HCT116 (cell line): ENCODE data around the gene STK36. TPM values are rescaled to one million over a fixed set of nuclear protein-coding genes. Genes with fewer than 3 reads are reported as not detected.

Experiments
- ATAC-seq: fragments of 200-7000 bp; cut with Tn5 transposase; 2 replicates; pipeline ENCODE4 v1.9.1; 2020; ENCODE audit warnings: mild to moderate bottlenecking, moderate library complexity
- BruUV-seq: library from RNA; stranded (reverse); fragments of 400-500 nt; replicated peaks from 2 replicates; lab custom pipeline; 2021; lab: Mats Ljungman, UMichigan
- CTCF ChIA-PET: fragments of 300-600 bp; sonication (Branson Sonifier 250); formaldehyde crosslinking; loops from one replicate; lab custom pipeline; 2021; ENCODE audit warnings: antibody characterized with exemption; lab: Charles Lee
- POLR2A ChIA-PET: fragments of 300-600, 350-600 bp; sonication (Branson Sonifier 250); formaldehyde crosslinking; loops from one replicate; lab custom pipeline; 2021; ENCODE audit warnings: antibody characterized with exemption; lab: Charles Lee
- RAD21 ChIA-PET, 2 experiments: fragments of 300-600 bp; sonication (Branson Sonifier 250); formaldehyde crosslinking; loops; one replicate each; lab custom pipeline; 2023; ENCODE audit warnings: low total read pairs in 2 of 2; ENCODE audit not compliant: uncharacterized antibody in 2 of 2, unreplicated experiment in 2 of 2, low non-redundant PET in 1 of 2; lab: Charles Lee
- DNase-seq: peaks from one replicate; pipeline ENCODE4 v3.0.0-alpha.2; 2010; ENCODE audit warnings: low read depth, low spot score
- H2AFZ ChIP-seq: fragments of 200-600 bp; shearing (Covaris generic), sonication (generic); 2 replicates; pipeline ENCODE4 v1.6.1; 2017; ENCODE audit warnings: low read depth, mixed run types, mixed read lengths, antibody characterized with exemption, low read length; ENCODE audit not compliant: poor library complexity, severe bottlenecking
- H3K27ac ChIP-seq: 2 replicates; pipeline ENCODE4 v1.5.1; 2012; ENCODE audit warnings: low read depth, low read length
- H3K27me3 ChIP-seq: fragments of 200-600 bp; sonication (generic); 2 replicates; pipeline ENCODE4 v1.6.1; 2016; ENCODE audit warnings: mixed run types, low read length, mixed read lengths; ENCODE audit not compliant: insufficient read depth
- H3K36me3 ChIP-seq, 2 experiments: fragments of 200-500 bp in 1 of 2; fragments of 200-600 bp in 1 of 2; sonication (Bioruptor generic) in 1 of 2; sonication (generic) in 1 of 2; 2 replicates each; pipeline versions ENCODE4 v1.5.1 to v1.6.1; 2014 to 2016; ENCODE audit warnings: low read length in 2 of 2, inconsistent platforms in 1 of 2, mixed read lengths in 1 of 2, mixed run types in 1 of 2; ENCODE audit not compliant: insufficient read depth in 2 of 2, control insufficient read depth in 1 of 2
- H3K4me1 ChIP-seq, 2 experiments: fragments of 200-600 bp in 1 of 2; sonication (generic) in 1 of 2; 2 replicates each; pipeline versions ENCODE4 v1.5.1 to v1.6.1; 2012 to 2017; ENCODE audit warnings: low read length in 2 of 2, inconsistent platforms in 1 of 2, mild to moderate bottlenecking in 1 of 2, mixed read lengths in 1 of 2, mixed run types in 1 of 2, moderate library complexity in 1 of 2; ENCODE audit not compliant: insufficient read depth in 2 of 2, control insufficient read depth in 1 of 2
- H3K4me2 ChIP-seq: fragments of 200-600 bp; sonication (generic); 2 replicates; pipeline ENCODE4 v1.6.1; 2017; ENCODE audit warnings: mixed run types, low read length, mixed read lengths
- H3K4me3 ChIP-seq, 2 experiments: fragments of 200-600 bp in 1 of 2; sonication (generic) in 1 of 2; replicated peaks in 1 of 2; 2 replicates each; pipeline ENCODE4 v1.5.1; 2011 to 2016; ENCODE audit warnings: low read length in 2 of 2, control low read depth in 1 of 2, low read depth in 1 of 2, mild to moderate bottlenecking in 1 of 2, mixed read lengths in 1 of 2, mixed run types in 1 of 2
- H3K79me2 ChIP-seq: fragments of 200-600 bp; sonication (generic); 2 replicates; pipeline ENCODE4 v1.6.1; 2017; ENCODE audit warnings: mild to moderate bottlenecking, mixed run types, low read length, moderate library complexity, mixed read lengths; ENCODE audit not compliant: insufficient read depth
- H3K9ac ChIP-seq: fragments of 200-600 bp; sonication (generic); 2 replicates; pipeline ENCODE4 v1.6.1; 2016; ENCODE audit warnings: low read length, mixed read lengths
- H3K9me2 ChIP-seq: fragments of 200-600 bp; sonication (generic), shearing (Covaris generic); 2 replicates; pipeline ENCODE4 v1.6.1; 2017; ENCODE audit warnings: mixed run types, mild to moderate bottlenecking, moderate library complexity; ENCODE audit not compliant: insufficient read depth
- H3K9me3 ChIP-seq, 2 experiments: fragments of 200-500 bp in 1 of 2; fragments of 200-600 bp in 1 of 2; sonication (Bioruptor generic) in 1 of 2; sonication (generic) in 1 of 2; 2 replicates each; pipeline ENCODE4 v1.6.1; 2014 to 2017; ENCODE audit warnings: low read length in 2 of 2, mixed read lengths in 2 of 2, inconsistent platforms in 1 of 2, low read depth in 1 of 2, mild to moderate bottlenecking in 1 of 2, mixed run types in 1 of 2, moderate library complexity in 1 of 2; ENCODE audit not compliant: control insufficient read depth in 1 of 2, insufficient read depth in 1 of 2
- H4K20me1 ChIP-seq: fragments of 200-600 bp; sonication (generic), shearing (Covaris generic); 2 replicates; pipeline ENCODE4 v1.6.1; 2017; ENCODE audit warnings: mixed run types, mild to moderate bottlenecking, moderate library complexity; ENCODE audit not compliant: insufficient read depth
- CBX3 ChIP-seq: IDR thresholded peaks from 2 replicates; pipeline ENCODE4 v1.6.1; 2012; ENCODE audit warnings: low read depth
- JUND ChIP-seq: IDR thresholded peaks from 2 replicates; pipeline ENCODE4 v1.6.1; 2012
- POLR2AphosphoS5 ChIP-seq: IDR thresholded peaks from 2 replicates; pipeline ENCODE4 v1.6.1; 2011; ENCODE audit warnings: mild to moderate bottlenecking, low read depth, low read length, moderate library complexity
- RAD21 ChIP-seq: IDR thresholded peaks from 2 replicates; pipeline ENCODE4 v1.6.1; 2012; ENCODE audit warnings: low read depth, mild to moderate bottlenecking
- REST ChIP-seq: IDR thresholded peaks from 2 replicates; pipeline ENCODE4 v1.6.1; 2012; ENCODE audit warnings: low read depth
- SIN3A ChIP-seq: IDR thresholded peaks from 2 replicates; pipeline ENCODE4 v1.6.1; 2012; ENCODE audit warnings: low read depth
- SP1 ChIP-seq: IDR thresholded peaks from 2 replicates; pipeline ENCODE4 v1.6.1; 2012; ENCODE audit warnings: low read depth
- SRF ChIP-seq: IDR thresholded peaks from 2 replicates; pipeline ENCODE4 v1.6.1; 2012; ENCODE audit warnings: low read depth
- TCF7L2 ChIP-seq: IDR thresholded peaks from 2 replicates; pipeline ENCODE4 v1.7.0; 2011; ENCODE audit warnings: borderline replicate concordance, inconsistent platforms; ENCODE audit not compliant: insufficient read depth, insufficient read length; ENCODE audit errors: extremely low read depth
- ZBTB33 ChIP-seq: IDR thresholded peaks from 2 replicates; pipeline ENCODE4 v1.6.1; 2011; ENCODE audit warnings: mild to moderate bottlenecking, low read length, moderate library complexity; ENCODE audit not compliant: insufficient replicate concordance; ENCODE audit errors: extremely low read depth
- ZFX ChIP-seq: fragments of 450-650 bp; IDR thresholded peaks from 2 replicates; pipeline ENCODE4 v1.6.1; 2017
- ZNF274 ChIP-seq: fragments of 200-500 bp; sonication (Bioruptor generic); IDR thresholded peaks from 2 replicates; pipeline ENCODE4 v1.6.1; 2014; ENCODE audit warnings: mild to moderate bottlenecking, low read depth, low read length, inconsistent platforms
- intact Hi-C: fragments of 100-400 bp; cut with micrococcal nuclease; formaldehyde crosslinking; loops from 2 replicates; pipeline ENCODE4 v1.10.0; 2022
- total RNA-seq: library from RNA; stranded (reverse); gene quantifications from one replicate; pipeline ENCODE4 v1.2.1, GENCODE V29; 2021; ENCODE audit not compliant: unreplicated experiment

The STK36 gene
- total RNA-seq, 1 experiment from 2014 or later: 45.5 TPM

- POLR2A ChIA-PET: no interaction called here
- H3K4me3 ChIP-seq: no peak overlapping the region
- H3K9me3 ChIP-seq: no peaks in the 10 kb centered on the region; a peak in 1 of 4 replicates
- H3K27ac ChIP-seq: no peak overlapping the region
- peaks cover 7% of the 10 kb centered on the region; the same call in 1 of the 2 replicates for H4K20me1 ChIP-seq
- RAD21 ChIA-PET: interaction anchor here in 1 of 2 experiments (1.9 kb wide), 1 partner anchor 126 kb away, joined by 3 read pairs; no protein-coding TSS in a partner anchor
- TF ChIP-seq SP1: no peak
- no peak for TF ChIP-seq TCF7L2
- no peak for TF ChIP-seq SRF
- no peak for TF ChIP-seq REST
- TF ChIP-seq SIN3A: no peak
- no peak for TF ChIP-seq ZBTB33
- no peak for TF ChIP-seq JUND
- no peak for TF ChIP-seq RAD21
- TF ChIP-seq ZNF274: no peak
- TF ChIP-seq CBX3: no peak
- TF ChIP-seq POLR2AphosphoS5: no peak
- no peak for TF ChIP-seq ZFX
- H3K9me2 ChIP-seq: no peaks in the 10 kb centered on the region
- peaks cover 98% of the 10 kb centered on the region for H3K79me2 ChIP-seq
- CTCF ChIA-PET: interaction anchor here (1.8 to 2.4 kb wide), 2 partner anchors 11 to 126 kb away, joined by 6 to 12 read pairs; partner anchors contain the start of gene TTLL4
- no peak for ATAC-seq
- H3K4me1 ChIP-seq: peaks cover 6 to 14% of the 10 kb centered on the region in 2 experiments; a peak in 3 of 4 replicates
- no TSS peak for BruUV-seq
- no peak overlapping the region for H3K4me2 ChIP-seq
- intact Hi-C loops: no loop called here
- H3K27me3 ChIP-seq: no peaks in the 10 kb centered on the region
- H2AFZ ChIP-seq: no peak overlapping the region
- H3K36me3 ChIP-seq: peaks cover 0 to 5% of the 10 kb centered on the region in 2 experiments; a peak in 1 of 4 replicates
- no peak for DNase-seq
- H3K9ac ChIP-seq: no peak overlapping the region
These were observed 49.6 kb downstream of the STK36 start for GRCh38 chr2:218721488-218721887.
